NCI-H2171 treated with DMSO at 0.1 percent for 48 hours (cell line): ENCODE results near the gene RUVBL1.

Experiments used
- DNase-seq: peaks from one replicate; lab custom pipeline; 2025; lab: John Stamatoyannopoulos, UW

RUVBL1 gene

GRCh38 chr3:128133273-128133883, 9.8 kb upstream of the RUVBL1 start:
- peak; percentile 47 for DNase-seq

- no peak for DNase-seq
Measured at GRCh38 chr3:128131897-128132646, 8.5 kb upstream of the RUVBL1 start.

GRCh38 chr3:128128251-128128650, 4.6 kb upstream of the RUVBL1 start:
- DNase-seq: no peak

- no peak for DNase-seq
Measured at GRCh38 chr3:128127236-128127635, 3.6 kb upstream of the RUVBL1 start.

- no peak for DNase-seq
Measured at GRCh38 chr3:128123156-128123537, 465 bp downstream of the RUVBL1 start.

- no peak for DNase-seq
Measured at GRCh38 chr3:128122013-128122412, 1.6 kb downstream of the RUVBL1 start.

- DNase-seq: no peak
Measured at GRCh38 chr3:128113817-128114794, 9.5 kb downstream of the RUVBL1 start.

- no peak for DNase-seq
Measured at GRCh38 chr3:128112357-128112968, 11.1 kb downstream of the RUVBL1 start.

- DNase-seq: no peak
Measured at GRCh38 chr3:128111147-128111546, 12.5 kb downstream of the RUVBL1 start.

GRCh38 chr3:128107834-128108233, 15.8 kb downstream of the RUVBL1 start:
- DNase-seq: no peak

- DNase-seq: no peak
Measured at GRCh38 chr3:128103136-128103676, 20.4 kb downstream of the RUVBL1 start.

GRCh38 chr3:128100638-128101037, 23.0 kb downstream of the RUVBL1 start:
- no peak for DNase-seq

GRCh38 chr3:128100161-128100560, 23.5 kb downstream of the RUVBL1 start:
- no peak for DNase-seq

- DNase-seq: no peak
Measured at GRCh38 chr3:128098234-128098633, 25.4 kb downstream of the RUVBL1 start.

- peak; percentile 68 for DNase-seq
Measured at GRCh38 chr3:128095222-128095703, 28.3 kb downstream of the RUVBL1 start.

GRCh38 chr3:128094295-128095151, 29.1 kb downstream of the RUVBL1 start:
- DNase-seq: no peak

- no peak for DNase-seq
Measured at GRCh38 chr3:128091586-128091985, 32.0 kb downstream of the RUVBL1 start.

- DNase-seq: no peak
Measured at GRCh38 chr3:128089135-128089534, 34.5 kb downstream of the RUVBL1 start.

GRCh38 chr3:128084675-128085021, 39.0 kb downstream of the RUVBL1 start:
- DNase-seq: no peak

GRCh38 chr3:128083980-128084674, 39.5 kb downstream of the RUVBL1 start:
- DNase-seq: no peak
